ENCODE measurements around the gene TPGS2.

The TPGS2 gene

GRCh38 chr18:36835927-36836326, 7.1 kb upstream of the TPGS2 start:
- no peak for TF ChIP-seq CTCF (IDR thresholded peaks at IDR 0.05; ENCODE audit: borderline replicate concordance, insufficient read depth, low read depth, low read length)
- H3K4me3 ChIP-seq (ENCODE audit: low read depth, low read length): no peak overlapping the region

DNA sequence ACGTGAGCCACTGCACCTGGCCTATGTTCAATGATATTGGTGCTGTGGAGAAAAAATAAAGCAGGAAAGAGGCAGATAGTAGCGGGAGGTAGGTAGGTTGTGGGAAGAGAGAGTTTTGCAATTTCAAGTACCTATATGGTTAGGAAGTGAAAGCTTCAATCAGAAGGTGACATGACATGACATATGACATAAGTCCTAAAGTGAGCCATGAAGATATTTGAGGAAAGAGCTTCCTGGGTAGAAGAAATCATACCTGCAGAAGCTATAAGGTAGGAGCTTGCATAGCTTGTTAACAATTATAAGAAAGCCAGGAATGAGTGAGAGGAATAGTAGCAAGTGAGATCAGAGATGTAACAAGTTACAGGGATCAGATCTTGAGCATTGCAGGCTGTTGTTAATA, 4.3 kb upstream of the TPGS2 start:
- no peak for TF ChIP-seq CTCF (IDR thresholded peaks at IDR 0.05; ENCODE audit: borderline replicate concordance, insufficient read depth, low read depth, low read length)

DNA sequence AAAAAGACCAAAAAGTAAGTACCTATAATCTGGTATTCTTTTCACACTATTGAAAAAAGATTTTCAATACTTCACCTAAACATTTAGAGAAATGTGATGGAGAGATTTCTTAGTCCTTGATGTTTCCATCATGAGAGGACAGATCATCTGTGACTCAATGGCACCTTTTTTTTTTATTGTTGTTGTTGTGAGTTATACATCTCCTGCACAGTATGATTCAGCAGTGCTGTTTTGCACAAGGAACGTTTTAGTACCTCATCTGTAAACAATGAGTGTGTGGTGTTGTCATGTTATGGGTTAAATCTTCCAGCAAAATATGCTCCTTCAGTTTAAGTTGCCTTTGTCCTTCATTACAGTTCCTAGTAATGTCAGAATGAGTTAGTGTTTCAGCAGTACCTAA, 2.3 kb upstream of the TPGS2 start:
- TF ChIP-seq CTCF (IDR thresholded peaks at IDR 0.05; ENCODE audit: borderline replicate concordance, insufficient read depth, low read depth, low read length): no peak
- H3K4me3 ChIP-seq (ENCODE audit: low read depth, low read length): no peak overlapping the region

More for the DNA sequence above, 4.3 kb upstream of the TPGS2 start:
- H3K4me3 ChIP-seq (ENCODE audit: low read depth, low read length): no peak overlapping the region

- H3K4me3 ChIP-seq (ENCODE audit: low read depth, low read length): no peak overlapping the region
- no peak for TF ChIP-seq CTCF (IDR thresholded peaks at IDR 0.05; ENCODE audit: borderline replicate concordance, insufficient read depth, low read depth, low read length)
These were observed 1.3 kb upstream of the TPGS2 start for GRCh38 chr18:36830158-36830495.

- H3K4me3 ChIP-seq (ENCODE audit: low read depth, low read length): peak overlapping the region; percentile 58
- no peak for TF ChIP-seq CTCF (IDR thresholded peaks at IDR 0.05; ENCODE audit: borderline replicate concordance, insufficient read depth, low read depth, low read length)
These were observed 758 bp upstream of the TPGS2 start for GRCh38 chr18:36829362-36830157.

GRCh38 chr18:36828157-36828629, 609 bp downstream of the TPGS2 start:
- peak overlapping the region; percentile 58 for H3K4me3 ChIP-seq (ENCODE audit: low read depth, low read length)
- TF ChIP-seq CTCF (IDR thresholded peaks at IDR 0.05; ENCODE audit: borderline replicate concordance, insufficient read depth, low read depth, low read length): no peak

GRCh38 chr18:36826556-36826955, 2.2 kb downstream of the TPGS2 start:
- H3K4me3 ChIP-seq (ENCODE audit: low read depth, low read length): no peak overlapping the region
- no peak for TF ChIP-seq CTCF (IDR thresholded peaks at IDR 0.05; ENCODE audit: borderline replicate concordance, insufficient read depth, low read depth, low read length)

Measured in GM12875 (cell line).